ENCODE results near the gene ABRAXAS1. TPM values are rescaled to one million over a fixed set of nuclear protein-coding genes. Genes with fewer than 3 reads are reported as not detected.

ABRAXAS1 gene
- total and polyA plus RNA-seq, 2 of the 13 experiments (the other 11 are each of a cell fraction or from before 2014, with no cell fraction given) = 14.1 to 14.7 TPM

- FAIRE-seq (no peak), DNase-seq (ENCODE audit: low spot score) (no peak), ATAC-seq (no peak)
- no TSS peak for BruUV-seq (replicated peaks)
- no peaks in the 10 kb centered on the region for H3K79me2 ChIP-seq (ENCODE audit: insufficient read depth, low read length)
- no peaks in the 10 kb centered on the region; a peak in 1 of 5 replicates for H3K27me3 ChIP-seq (ENCODE audit: control insufficient read depth in 1 of 2, insufficient read depth in 2 of 2, low read length in 2 of 2)
- TF ChIP-seq THAP7 (CRISPR knock-in tag; IDR thresholded peaks at IDR 0.05) (no peak), ZNF780A (CRISPR knock-in tag; IDR thresholded peaks at IDR 0.05) (no peak), CBX1 (IDR thresholded peaks at IDR 0.05; ENCODE audit: low read depth) (no peak), HOXA7 (CRISPR knock-in tag; IDR thresholded peaks at IDR 0.05) (no peak), SRF (IDR thresholded peaks at IDR 0.05; ENCODE audit: low read depth, low read length) (no peak), MED8 (CRISPR knock-in tag; IDR thresholded peaks at IDR 0.05; ENCODE audit: insufficient replicate concordance) (no peak), ZNF44 (CRISPR knock-in tag; IDR thresholded peaks at IDR 0.05) (no peak), PBX3 (CRISPR knock-in tag; IDR thresholded peaks at IDR 0.05; ENCODE audit: borderline replicate concordance) (no peak), HIVEP1 (CRISPR knock-in tag; IDR thresholded peaks at IDR 0.05) (no peak), ZNF362 (CRISPR knock-in tag; IDR thresholded peaks at IDR 0.05; ENCODE audit: borderline replicate concordance) (no peak), ZNF431 (CRISPR knock-in tag; IDR thresholded peaks at IDR 0.05; ENCODE audit: borderline replicate concordance, low read depth) (no peak), TRIM22 (IDR thresholded peaks at IDR 0.05) (no peak), MAFK (conservative IDR thresholded peaks at IDR 0.05 in 1 of 2, IDR thresholded peaks at IDR 0.05 in 1 of 2; ENCODE audit: low read length in 2 of 2) (no peak), ASH2L (IDR thresholded peaks at IDR 0.05; ENCODE audit: insufficient read length, low read depth, low read length) (no peak), NR3C1 (CRISPR knock-in tag; IDR thresholded peaks at IDR 0.05) (no peak), DR1 (CRISPR knock-in tag; IDR thresholded peaks at IDR 0.05) (no peak), ZSCAN20 (CRISPR knock-in tag; IDR thresholded peaks at IDR 0.05; ENCODE audit: borderline replicate concordance) (no peak), CBX2 (IDR thresholded peaks at IDR 0.05; ENCODE audit: low read depth, low read length) (no peak), CBX2 (CRISPR knock-in tag; IDR thresholded peaks at IDR 0.05; ENCODE audit: low read depth) (no peak), GATA4 (IDR thresholded peaks at IDR 0.05; ENCODE audit: borderline replicate concordance, low read depth) (no peak), NR2F2 (IDR thresholded peaks at IDR 0.05; ENCODE audit: borderline replicate concordance, low read depth) (no peak)
- H3K4me1 ChIP-seq (ENCODE audit: insufficient read depth, low read length) = no peaks in the 10 kb centered on the region
- no peak overlapping the region for H3K9ac ChIP-seq (ENCODE audit: insufficient read depth, low read depth, low read length)
- no peak overlapping the region for H3K27ac ChIP-seq (ENCODE audit: extremely low read length, insufficient read depth, low read length)
- peaks cover 0 to 1% of the 10 kb centered on the region in 2 experiments; a peak in 2 of 5 replicates for H3K36me3 ChIP-seq (replicated peaks in 1 of 2; ENCODE audit: control insufficient read depth in 1 of 2, insufficient read depth in 2 of 2, low read length in 2 of 2)
- H3K9me3 ChIP-seq (ENCODE audit: low read length) = no peaks in the 10 kb centered on the region
- POLR2A ChIA-PET = interaction anchor here (1.2 kb wide), 1 partner anchor 15 kb away, joined by 4 read pairs; the partner anchor contains the start of genes HELQ and MRPS18C
- WGBS (ENCODE audit: low lambda C conversion rate) = 89% methylated on average over 1 of the region's 1 CpG
- in situ Hi-C loops (cut with HindIII; ENCODE audit: extremely low pct_ligation_motif_present, low pct_unique_long_range_greater_than_20kb) = no loop called here
- no peak overlapping the region for H2AFZ ChIP-seq (ENCODE audit: low read length)
- intact Hi-C loops (cut with micrococcal nuclease; ENCODE audit: unreplicated experiment) = no loop called here
- CTCF ChIA-PET (ENCODE audit: low intra/inter-chr PET ratio, low total read pairs) = no interaction called here
- no peaks in the 10 kb centered on the region for H4K20me1 ChIP-seq (ENCODE audit: insufficient read depth, low read length)
- H3K4me2 ChIP-seq (ENCODE audit: low read depth, low read length) = no peak overlapping the region
- no peak overlapping the region for H3K4me3 ChIP-seq (replicated peaks in 1 of 3; ENCODE audit: insufficient read depth in 1 of 3, low read depth in 2 of 3, low read length in 3 of 3)
Measured at GRCh38 chr4:83440148-83440814, 44.6 kb downstream of the ABRAXAS1 start.

All from HepG2 (cell line).